KG1 (cell line): ENCODE data around the gene SLC18A3.

Experiments
- DNase-seq: peaks from one replicate; lab custom pipeline; 2025; lab: John Stamatoyannopoulos, UW

SLC18A3 gene

DNA sequence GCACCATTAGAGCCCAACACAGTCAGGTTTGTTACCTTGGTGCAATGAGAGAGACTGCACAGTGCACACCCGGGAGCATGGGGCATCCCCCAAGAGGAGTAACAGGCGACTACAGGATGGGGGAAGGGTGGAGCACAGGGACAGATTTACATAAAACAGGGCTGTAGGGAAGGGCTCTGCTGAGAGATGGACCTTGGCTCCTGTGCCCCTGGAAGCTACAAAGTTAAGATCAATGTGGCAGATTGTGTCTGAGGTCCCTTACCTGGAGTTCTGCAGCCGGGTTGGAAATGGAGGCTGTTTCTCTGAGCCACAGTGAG lies 13.7 kb upstream of the SLC18A3 start:
- DNase-seq, result no peak

GRCh38 chr10:49596836-49597235 lies 13.3 kb upstream of the SLC18A3 start:
- DNase-seq, result no peak

- no peak for DNase-seq
These were observed 12.5 kb upstream of the SLC18A3 start for GRCh38 chr10:49597426-49598163.

- DNase-seq, result no peak
These were observed 11.8 kb upstream of the SLC18A3 start for GRCh38 chr10:49598164-49598856.

DNA sequence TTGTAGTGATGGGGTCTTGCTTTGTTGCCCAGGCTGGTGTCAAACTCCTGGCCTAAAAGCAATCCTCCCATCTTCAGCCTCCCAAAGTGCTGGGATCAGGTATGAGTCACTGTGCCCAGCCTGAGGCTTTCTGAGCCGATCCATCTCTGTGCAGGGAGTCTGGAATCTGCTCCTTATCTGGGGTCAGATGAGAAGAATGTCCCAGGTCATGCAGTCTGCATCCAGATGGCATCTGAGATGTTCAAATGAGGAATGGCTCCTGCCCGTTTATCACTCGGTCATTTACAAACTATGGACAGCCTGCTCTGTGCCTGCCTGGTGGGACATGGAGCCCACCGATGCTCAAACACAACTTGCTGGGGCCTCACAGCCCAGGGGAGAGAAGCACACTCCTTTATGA lies 11.1 kb upstream of the SLC18A3 start:
- DNase-seq, result no peak

DNA sequence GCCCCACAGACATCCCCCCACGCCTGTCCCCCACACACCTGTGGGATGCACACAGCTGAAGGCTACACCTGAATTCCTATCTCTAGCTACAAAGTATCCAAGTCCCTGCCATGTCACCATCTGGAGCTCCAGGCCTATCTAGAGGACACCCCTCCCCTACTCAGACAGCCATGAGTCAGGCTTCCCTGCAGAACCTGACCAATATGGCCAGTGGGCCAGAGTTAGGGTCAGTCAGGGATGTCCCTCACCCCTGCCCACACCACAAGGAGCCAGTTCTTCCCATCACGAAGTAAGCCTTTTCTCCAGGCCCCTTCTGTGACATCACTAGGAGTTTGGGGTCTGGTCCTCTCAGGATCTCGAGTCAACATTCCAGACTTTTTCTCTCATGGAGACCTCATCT lies 10.6 kb upstream of the SLC18A3 start:
- DNase-seq, result no peak

- DNase-seq, result no peak
These were observed 10.1 kb upstream of the SLC18A3 start for GRCh38 chr10:49600046-49600445.

DNA sequence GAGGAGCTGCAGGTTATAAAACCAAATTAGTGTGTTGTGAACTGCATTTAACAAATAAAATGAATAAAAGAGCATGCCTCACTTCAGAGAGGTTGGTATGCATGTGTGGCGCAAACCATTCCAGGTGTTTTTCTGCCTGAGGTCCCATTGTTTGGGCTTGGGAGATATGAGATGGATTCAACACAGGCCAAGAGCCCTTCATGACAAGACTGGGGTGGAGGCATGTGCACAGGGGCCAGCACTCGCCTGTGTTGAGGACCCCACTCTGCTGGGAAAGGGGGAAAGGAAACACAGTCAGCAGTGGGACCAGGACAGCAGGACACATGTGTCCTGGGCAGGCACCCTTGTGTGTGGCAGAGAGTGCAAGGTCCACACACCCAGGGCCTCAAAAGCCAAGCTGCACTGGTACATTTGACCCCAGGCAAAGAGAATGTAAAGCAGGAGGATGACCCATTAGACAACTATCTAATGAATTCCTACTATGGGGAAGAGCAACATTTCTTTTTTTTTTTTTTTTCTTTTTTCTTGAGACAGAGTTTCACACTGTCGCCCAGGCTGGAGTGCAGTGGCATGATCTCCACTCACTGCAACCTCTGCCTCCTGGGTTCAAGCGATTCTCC lies 9.2 kb upstream of the SLC18A3 start:
- no peak for DNase-seq

- DNase-seq, result no peak
These were observed 8.3 kb upstream of the SLC18A3 start for GRCh38 chr10:49601857-49602256.

- DNase-seq, result no peak
These were observed 7.6 kb upstream of the SLC18A3 start for GRCh38 chr10:49602380-49603023.

DNA sequence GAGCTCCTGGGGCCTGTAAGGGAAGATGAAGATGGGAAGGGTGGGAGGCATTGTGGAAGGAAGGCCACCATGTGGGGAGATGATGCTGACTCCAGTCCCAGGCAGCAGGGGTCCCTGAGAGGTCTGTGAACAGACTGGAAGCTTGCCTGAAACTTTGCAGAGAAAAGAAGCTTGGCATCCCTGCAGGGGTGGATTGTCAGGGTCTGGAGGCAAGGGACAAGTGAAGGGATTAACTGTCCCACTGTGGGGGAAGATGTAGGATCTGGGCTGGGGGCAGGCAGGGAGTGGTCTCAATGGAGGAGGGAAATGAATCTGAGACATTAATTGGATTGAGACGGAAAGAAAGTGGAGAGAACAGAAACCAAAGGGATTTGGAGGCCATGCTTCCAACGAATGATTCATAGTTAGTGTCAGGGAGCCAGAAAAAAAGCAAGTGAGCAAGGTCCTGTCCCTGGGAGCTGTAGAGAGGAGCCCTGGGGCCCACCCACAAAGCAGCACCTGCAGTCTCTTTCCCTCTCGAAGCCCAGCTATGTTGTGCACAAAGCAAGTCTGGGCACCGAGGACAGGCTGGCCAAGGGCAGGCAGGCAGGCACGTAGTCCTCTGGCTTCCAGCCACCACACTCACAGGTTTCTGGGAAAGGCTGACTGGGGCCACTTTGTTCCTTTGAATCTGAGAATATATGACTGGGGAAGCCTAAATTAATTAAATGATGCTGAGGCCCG lies 4.7 kb upstream of the SLC18A3 start:
- no peak for DNase-seq

DNA sequence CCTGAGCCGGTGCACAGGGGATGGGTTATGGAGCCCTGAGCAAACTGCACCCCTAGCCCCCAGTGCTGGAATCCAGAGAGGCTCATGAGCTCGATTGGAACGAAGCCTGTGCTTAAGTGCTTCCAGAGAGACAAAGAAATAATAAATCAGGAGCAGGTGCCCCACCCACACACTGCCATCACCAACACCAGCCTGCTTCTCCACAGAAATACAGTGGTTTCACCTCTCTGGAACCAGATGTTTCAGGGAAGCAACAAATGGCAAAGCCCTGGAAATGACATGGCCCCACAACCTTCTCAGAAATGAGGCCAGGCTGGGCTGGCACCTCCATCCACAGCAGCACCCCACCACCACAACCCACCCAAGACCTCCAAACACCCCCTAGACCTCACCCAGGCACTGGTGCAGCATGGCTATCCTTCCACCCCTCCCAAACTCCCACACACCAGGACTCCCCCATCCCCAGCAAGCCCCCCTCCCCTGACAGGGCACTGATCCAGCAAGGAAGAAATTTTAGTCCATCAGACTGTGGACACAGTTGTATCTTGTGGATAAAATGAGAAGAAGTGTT lies 4.1 kb upstream of the SLC18A3 start:
- no peak for DNase-seq

GRCh38 chr10:49606981-49607535 lies 3.1 kb upstream of the SLC18A3 start:
- peak; percentile 43 for DNase-seq

DNA sequence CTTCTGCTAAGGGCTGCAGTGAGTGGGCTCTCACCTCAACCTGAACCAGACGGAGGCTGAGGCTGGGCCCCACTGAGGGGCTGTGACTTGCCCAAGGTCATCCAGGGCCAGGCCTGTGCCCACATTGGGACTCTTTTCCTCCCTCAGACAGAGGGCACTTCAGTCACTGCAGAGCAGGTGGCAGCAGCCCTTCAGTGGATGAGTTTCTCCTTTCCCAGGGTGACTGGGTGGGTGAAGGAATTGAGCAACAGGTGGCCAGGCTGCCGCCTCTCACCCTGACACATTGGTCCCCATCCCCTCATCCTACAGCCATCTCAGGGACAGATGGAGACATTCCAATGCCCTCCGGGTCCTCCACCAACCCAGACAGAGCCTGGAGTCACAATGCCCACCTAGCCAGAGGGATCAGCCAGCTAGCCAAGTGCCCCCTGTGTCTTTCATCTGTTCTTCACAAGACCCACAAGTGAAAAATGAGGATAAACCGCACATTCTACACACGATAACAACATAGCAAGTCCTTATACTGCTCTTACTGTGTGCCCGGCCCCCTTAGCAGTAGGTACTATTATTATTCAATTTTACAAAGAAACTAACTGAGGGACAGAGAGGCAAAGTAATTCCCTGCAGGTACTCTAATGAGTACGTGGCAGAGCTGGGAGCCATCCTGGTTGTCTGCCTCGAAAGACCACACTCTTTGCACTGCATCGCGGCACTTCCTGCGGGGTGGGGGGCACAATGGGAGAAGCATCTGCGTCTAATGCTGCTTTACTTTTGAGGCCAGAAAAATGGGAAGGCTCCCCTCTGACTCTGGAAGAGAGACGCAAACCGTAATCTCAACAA lies 1.7 kb upstream of the SLC18A3 start:
- no peak for DNase-seq

DNA sequence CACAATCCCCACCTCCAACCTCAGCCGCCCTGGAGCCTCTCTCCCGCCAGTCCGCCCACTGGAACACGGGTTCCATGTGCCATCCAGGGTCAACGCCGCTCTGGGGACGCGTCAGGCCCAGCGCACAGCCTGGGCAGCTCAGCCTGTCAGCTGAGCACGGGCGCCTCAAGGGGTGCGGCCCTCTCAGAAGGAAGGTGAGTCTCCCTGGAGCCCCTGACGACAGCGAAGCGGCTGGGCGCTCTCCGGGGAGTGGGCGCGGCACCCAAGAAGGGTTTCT lies 1.2 kb upstream of the SLC18A3 start:
- no peak for DNase-seq

DNA sequence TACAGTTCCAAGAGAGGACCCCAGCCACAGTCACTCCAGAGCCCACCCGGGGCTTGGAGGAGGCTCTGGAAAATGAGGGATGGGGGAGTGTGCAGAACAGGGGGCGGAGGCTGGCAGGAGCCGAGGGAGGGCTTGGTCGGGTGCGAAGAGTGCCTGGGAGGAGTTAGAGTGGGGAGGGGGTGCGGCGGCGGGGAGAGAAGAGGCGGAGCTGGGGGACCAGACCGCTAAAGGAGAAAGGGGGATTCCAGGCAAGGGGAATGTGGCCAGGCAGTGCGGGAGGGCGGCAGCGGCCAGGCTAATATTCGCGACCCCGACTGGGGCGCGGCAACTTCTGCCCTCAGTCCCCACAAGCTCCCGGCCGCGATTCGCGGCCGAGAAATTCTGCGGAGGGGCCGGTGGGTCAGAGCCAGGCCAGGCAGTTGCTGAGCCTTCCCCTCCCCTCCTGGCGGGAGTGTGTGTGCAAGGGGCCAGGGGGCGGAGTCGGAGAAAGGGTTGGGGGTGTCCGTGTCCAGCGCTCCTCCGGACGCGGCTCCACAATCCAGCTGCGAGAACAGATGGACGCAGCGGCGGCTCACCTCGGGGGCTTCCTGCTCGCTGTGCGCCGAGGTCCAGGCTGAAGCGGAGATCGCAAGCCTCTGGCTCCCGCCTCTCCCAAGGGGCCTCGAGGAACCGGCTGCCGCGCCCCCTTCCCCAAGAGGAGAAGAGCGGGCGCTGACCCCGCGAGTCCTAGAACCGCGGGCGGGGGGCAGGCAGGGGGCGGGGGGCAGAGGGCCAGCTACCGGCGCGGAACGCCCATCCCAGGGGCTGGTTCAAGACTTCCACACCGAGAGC lies 612 bp upstream of the SLC18A3 start:
- no peak for DNase-seq

DNA sequence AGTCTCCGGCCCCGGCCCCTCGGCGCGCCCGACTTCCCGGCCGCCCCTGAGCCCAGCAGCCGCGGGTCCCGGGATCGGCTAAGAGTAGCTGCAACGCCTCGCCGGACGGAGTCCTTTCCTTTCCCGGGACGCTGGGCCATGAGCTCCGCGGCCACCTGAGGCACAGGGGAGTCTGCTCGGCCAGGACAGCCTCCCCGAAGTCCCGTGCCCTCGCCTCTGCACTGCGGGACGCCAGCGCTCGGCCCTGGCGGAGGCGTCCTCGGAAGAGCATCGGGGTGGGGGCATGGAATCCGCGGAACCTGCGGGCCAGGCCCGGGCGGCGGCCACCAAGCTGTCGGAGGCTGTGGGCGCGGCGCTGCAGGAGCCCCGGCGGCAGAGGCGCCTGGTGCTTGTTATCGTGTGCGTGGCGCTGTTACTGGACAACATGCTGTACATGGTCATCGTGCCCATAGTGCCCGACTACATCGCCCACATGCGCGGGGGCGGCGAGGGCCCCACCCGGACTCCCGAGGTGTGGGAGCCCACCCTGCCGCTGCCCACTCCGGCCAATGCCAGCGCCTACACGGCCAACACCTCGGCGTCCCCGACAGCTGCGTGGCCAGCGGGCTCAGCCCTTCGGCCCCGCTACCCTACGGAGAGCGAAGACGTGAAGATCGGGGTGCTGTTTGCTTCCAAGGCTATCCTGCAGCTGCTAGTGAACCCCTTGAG lies 502 bp downstream of the SLC18A3 start:
- DNase-seq, result no peak

DNA sequence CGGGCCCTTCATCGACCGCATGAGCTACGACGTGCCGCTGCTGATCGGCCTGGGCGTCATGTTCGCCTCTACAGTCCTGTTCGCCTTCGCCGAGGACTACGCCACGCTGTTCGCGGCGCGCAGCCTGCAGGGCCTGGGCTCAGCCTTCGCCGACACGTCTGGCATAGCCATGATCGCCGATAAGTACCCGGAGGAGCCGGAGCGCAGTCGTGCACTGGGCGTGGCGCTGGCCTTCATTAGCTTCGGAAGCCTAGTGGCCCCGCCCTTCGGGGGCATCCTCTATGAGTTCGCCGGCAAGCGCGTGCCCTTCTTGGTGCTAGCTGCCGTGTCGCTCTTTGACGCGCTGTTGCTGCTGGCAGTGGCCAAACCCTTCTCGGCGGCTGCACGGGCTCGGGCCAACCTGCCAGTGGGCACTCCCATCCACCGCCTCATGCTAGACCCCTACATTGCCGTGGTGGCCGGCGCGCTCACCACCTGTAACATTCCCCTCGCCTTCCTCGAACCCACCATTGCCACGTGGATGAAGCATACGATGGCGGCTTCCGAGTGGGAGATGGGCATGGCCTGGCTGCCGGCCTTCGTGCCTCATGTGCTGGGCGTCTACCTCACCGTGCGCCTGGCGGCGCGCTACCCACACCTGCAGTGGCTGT lies 1.2 kb downstream of the SLC18A3 start:
- DNase-seq, result no peak
